Measurements from ENCODE around the gene CDC42.
A peak's percentile ranks its signal among the peaks of the same experiment; 100 is the strongest.
"Not testable (repeated sequence)": the region's sequence is repeated elsewhere in the genome, so short reads cannot be mapped to it uniquely, and the experiment has no call there.

Gene CDC42

DNA sequence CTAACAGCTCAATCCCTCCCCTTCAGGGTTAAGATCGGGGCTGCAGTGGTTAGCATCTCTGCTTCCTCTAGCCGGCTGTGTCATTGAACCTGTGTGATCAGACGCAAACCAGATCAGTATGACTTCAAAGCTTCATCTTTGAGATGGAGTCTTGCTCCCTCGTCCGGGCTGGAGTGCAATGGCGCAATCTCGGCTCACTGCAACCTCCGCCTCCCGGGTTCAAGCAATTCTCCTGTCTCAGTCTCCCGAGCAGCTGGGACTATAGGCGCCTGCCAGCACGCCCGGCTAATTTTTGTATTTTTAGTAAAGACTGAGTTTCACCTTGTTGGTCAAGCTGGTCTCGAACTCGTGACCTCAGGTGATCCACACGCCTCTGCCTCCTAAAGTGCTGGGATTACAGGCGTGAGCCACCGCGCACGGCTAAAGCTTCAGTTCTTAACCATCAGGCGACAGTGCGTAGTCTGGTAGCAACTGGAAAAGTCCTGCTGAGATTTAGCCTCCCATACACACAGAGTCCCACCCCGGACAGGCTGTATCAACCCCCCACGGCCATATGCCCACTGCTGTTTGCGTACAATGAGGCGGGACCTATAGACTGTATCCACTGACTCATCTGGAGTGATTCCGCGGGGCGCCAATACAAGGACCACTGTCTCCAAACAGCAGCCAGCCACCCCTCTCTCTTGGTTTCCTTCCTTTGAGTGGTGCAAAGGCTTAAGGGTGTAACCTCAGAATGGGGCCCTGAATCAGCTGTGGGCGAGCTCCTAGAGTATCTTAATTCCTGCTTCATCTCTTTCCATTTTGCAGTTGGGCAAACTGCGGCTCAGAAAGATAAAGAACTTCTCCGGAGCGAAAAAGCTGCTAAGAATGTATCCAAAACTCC lies 27.8 kb upstream of the CDC42 start:
- DNase-seq (ENCODE audit: low spot score): peak; percentile 53
- TF ChIP-seq, protein P1, sequence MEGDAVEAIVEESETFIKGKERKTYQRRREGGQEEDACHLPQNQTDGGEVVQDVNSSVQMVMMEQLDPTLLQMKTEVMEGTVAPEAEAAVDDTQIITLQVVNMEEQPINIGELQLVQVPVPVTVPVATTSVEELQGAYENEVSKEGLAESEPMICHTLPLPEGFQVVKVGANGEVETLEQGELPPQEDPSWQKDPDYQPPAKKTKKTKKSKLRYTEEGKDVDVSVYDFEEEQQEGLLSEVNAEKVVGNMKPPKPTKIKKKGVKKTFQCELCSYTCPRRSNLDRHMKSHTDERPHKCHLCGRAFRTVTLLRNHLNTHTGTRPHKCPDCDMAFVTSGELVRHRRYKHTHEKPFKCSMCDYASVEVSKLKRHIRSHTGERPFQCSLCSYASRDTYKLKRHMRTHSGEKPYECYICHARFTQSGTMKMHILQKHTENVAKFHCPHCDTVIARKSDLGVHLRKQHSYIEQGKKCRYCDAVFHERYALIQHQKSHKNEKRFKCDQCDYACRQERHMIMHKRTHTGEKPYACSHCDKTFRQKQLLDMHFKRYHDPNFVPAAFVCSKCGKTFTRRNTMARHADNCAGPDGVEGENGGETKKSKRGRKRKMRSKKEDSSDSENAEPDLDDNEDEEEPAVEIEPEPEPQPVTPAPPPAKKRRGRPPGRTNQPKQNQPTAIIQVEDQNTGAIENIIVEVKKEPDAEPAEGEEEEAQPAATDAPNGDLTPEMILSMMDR (IDR thresholded peaks at IDR 0.05; ENCODE audit: extremely low read depth, missing control alignments): no peak

DNA sequence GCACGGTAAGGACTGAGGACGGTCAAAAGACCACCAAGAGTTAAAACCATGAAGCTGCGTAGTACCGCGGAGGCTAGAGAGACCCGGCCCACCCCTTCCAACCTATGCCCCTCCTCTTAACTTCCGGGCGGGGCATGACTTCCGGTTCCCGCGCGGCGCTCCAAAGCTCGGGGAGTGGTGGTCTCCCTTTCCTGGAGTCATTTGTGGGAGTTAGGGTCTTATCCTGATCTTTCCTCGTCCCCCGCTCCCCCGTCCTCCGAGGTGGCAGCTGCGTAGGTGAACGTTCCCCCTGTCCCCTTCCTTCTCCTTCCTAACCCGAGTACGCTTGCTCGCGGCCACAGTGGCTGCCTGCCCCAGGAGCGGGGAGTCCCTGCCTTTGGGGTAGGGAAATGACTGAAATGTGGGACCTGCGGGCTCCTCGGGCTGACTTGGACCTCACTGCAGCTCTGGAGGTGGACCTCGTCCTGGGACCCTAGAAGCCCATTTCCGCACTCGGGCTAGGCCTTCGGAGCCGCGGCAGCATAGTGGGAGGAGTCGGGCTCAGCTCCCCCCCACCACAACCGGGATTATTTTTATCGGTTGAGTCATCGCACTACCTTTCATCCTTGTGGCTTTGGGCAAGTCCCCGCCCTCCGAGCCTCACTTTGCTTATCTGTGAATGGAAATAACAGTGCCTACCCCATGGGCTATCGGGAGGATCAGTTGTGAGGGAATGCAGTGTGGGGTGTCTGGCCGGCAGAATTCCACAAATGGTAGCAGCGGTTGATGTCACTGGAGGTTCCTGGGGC lies 26.9 kb upstream of the CDC42 start:
- TF ChIP-seq, protein P1 (IDR thresholded peaks at IDR 0.05; ENCODE audit: extremely low read depth, missing control alignments): no peak
- DNase-seq (ENCODE audit: low spot score): peak; percentile 78

DNA sequence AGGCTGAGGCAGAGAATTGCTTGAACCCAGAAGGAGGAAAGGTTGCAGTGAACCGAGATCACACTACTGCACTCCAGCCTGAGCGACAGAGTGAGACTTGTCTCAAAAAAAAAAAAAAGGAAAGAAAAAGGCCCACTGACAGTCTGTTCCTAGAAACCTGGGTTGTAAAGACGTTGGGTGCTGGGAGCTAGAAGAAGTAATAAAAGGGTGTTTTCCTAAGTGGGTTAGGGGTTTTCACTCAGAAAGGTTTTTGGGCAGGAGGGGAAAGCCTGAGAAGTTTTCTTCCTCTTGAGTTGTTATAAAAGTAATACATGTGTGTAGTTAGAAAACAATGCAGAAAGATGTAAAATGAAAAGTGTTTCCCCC lies 25.6 kb upstream of the CDC42 start:
- no peak for DNase-seq (ENCODE audit: low spot score)
- TF ChIP-seq, protein P1 (IDR thresholded peaks at IDR 0.05; ENCODE audit: extremely low read depth, missing control alignments): no peak

DNA sequence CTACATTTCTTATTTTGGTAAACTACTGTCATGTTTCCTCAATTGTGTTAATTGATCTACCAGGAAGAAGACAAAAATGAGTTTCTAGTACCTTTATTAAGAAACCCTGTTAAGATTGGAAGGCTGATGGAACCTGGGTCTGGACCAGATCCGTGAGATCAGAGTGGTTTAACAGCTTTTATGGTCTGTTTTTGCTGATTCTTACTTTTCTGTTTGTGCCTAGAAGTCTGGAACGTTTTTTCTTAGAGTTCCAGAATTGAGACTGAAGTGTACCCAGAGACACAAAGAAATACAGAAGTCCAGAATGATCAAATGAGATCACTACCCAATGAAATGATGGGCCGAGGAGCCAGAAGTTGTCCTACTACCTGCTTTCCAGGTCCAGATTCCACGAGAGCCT lies 22.5 kb upstream of the CDC42 start:
- DNase-seq (ENCODE audit: low spot score): no peak
- TF ChIP-seq, protein P1 (IDR thresholded peaks at IDR 0.05; ENCODE audit: extremely low read depth, missing control alignments): no peak

DNA sequence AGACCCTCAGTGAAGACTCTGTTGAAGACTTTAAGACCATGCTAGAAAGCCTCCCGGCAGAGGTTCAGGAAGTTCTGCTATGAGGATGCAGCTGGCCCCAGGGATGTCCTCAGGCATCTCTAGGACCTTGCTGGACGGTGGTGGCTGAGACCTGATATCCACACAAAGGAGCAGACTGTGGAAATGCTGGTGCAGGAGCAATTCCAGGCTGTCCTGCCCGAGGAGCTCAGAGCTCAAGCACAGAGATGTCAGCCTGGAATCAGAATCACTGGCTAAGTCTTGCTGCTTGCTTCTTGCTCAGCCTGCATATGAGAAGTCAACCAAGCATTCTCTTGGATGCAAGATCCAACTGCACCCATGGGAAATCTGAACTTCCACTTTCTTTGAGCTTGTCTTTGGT lies 22.0 kb upstream of the CDC42 start:
- TF ChIP-seq, protein P1 (IDR thresholded peaks at IDR 0.05; ENCODE audit: extremely low read depth, missing control alignments): no peak

DNA sequence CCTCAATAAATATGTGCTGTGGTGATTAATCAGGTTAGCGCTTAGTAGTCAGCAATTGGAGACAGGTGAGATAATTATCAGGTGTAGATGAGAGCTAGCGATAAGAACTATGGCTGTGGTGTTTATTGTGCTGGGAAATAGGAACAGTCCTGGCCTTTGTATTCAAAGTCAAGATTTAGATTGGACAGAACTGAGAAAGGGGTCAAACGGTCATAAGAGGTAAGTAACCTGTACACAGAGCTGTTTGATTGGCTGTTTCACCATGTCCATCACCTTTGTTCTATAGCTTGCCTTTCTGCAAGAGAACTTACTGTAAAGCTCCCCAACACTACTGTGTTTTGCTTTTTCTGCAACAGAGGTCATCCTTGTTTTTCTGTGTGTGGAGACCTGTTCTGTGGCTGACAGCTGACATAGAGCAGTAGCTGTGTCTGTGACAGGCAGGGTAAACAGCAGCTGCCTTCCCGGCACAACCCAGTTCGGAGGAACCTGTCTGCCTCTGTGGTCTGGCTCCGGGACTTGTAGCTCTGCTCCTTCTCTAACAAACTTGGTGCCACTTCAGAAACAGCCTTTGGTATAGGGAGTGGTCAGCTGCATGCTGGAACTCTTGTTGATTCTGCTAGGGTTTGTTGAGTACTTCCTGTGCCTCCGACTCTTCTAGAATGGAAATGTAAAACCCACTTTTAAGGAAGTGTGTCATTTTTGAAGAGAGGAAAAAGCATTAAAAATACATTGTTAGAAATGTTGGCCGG lies 21.1 kb upstream of the CDC42 start:
- TF ChIP-seq, protein P1 (IDR thresholded peaks at IDR 0.05; ENCODE audit: extremely low read depth, missing control alignments): no peak
- no peak for DNase-seq (ENCODE audit: low spot score)

More for the DNA sequence above, 22.0 kb upstream of the CDC42 start:
- no peak for DNase-seq (ENCODE audit: low spot score)

DNA sequence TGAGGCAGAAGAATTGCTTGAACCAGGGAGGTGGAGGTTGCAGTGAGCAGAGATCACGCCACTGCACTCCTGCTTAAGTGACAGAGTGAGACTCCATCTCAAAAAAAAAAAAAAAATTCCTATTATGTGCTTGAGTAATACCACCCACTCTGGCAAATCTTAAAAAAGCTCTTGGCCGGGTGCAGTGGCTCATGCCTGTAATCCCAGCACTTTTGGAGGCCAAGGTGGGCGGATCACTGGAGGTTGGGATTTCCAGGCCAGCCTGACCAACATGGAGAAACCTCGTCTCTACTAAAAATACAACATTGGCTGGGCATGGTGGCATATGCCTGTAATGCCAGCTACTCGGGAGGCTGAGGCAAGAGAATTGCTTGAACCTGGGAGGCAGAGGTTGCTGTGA lies 17.7 kb upstream of the CDC42 start:
- not testable (repeated sequence) for DNase-seq (ENCODE audit: low spot score)

Measured in GM20000 (cell line).